ENCODE data around the gene ESPN.
"Not testable (repeated sequence)": the region's sequence is repeated elsewhere in the genome, so short reads cannot be mapped to it uniquely, and the experiment has no call there.

ESPN gene

GRCh38 chr1:6487804-6488484, 63.4 kb downstream of the ESPN start:
- Mint-ChIP-seq H3K27me3 (peaks cover 42% of the 10 kb centered on the region), H3K4me1 (peaks cover 32% of the 10 kb centered on the region), H3K36me3 (no peaks in the 10 kb centered on the region), H3K27ac (no peak overlapping the region), H3K9me3 (no peaks in the 10 kb centered on the region), H3K4me3 (no peak overlapping the region)
- ATAC-seq: no peak

- Mint-ChIP-seq H3K27me3 (peaks cover 39% of the 10 kb centered on the region), H3K4me1 (peaks cover 32% of the 10 kb centered on the region), H3K36me3 (no peaks in the 10 kb centered on the region), H3K27ac (no peak overlapping the region), H3K9me3 (no peaks in the 10 kb centered on the region), H3K4me3 (no peak overlapping the region)
- ATAC-seq: no peak
Observed at GRCh38 chr1:6488602-6489382, 64.2 kb downstream of the ESPN start.

GRCh38 chr1:6489383-6489765, 64.8 kb downstream of the ESPN start:
- Mint-ChIP-seq H3K27ac (no peak overlapping the region), H3K36me3 (no peaks in the 10 kb centered on the region), H3K9me3 (no peaks in the 10 kb centered on the region), H3K27me3 (peaks cover 33% of the 10 kb centered on the region), H3K4me3 (no peak overlapping the region), H3K4me1 (peaks cover 32% of the 10 kb centered on the region)
- no peak for ATAC-seq

- no peaks in the 10 kb centered on the region for H3K36me3 Mint-ChIP-seq
- no peaks in the 10 kb centered on the region for H3K9me3 Mint-ChIP-seq
- ATAC-seq: peak; percentile 77
- peak overlapping the region; percentile 0 for H3K27ac Mint-ChIP-seq
- H3K27me3 Mint-ChIP-seq: peaks cover 29% of the 10 kb centered on the region
- H3K4me1 Mint-ChIP-seq: peaks cover 32% of the 10 kb centered on the region
- peak overlapping the region; percentile 78 for H3K4me3 Mint-ChIP-seq
Observed at GRCh38 chr1:6489799-6490180, 65.2 kb downstream of the ESPN start.

- H3K4me3 Mint-ChIP-seq: peak overlapping the region; percentile 78
- H3K27ac Mint-ChIP-seq: peak overlapping the region; percentile 0
- H3K9me3 Mint-ChIP-seq: no peaks in the 10 kb centered on the region
- peak; percentile 68 for ATAC-seq
- peaks cover 24% of the 10 kb centered on the region for H3K27me3 Mint-ChIP-seq
- H3K4me1 Mint-ChIP-seq: peaks cover 32% of the 10 kb centered on the region
- H3K36me3 Mint-ChIP-seq: no peaks in the 10 kb centered on the region
Observed at GRCh38 chr1:6490181-6491080, 65.9 kb downstream of the ESPN start.

GRCh38 chr1:6491081-6491449, 66.5 kb downstream of the ESPN start:
- ATAC-seq: no peak
- H3K27ac Mint-ChIP-seq: peak overlapping the region; percentile 0
- H3K4me3 Mint-ChIP-seq: peak overlapping the region; percentile 78
- no peaks in the 10 kb centered on the region for H3K36me3 Mint-ChIP-seq
- peaks cover 24% of the 10 kb centered on the region for H3K27me3 Mint-ChIP-seq
- H3K9me3 Mint-ChIP-seq: no peaks in the 10 kb centered on the region
- H3K4me1 Mint-ChIP-seq: peaks cover 26% of the 10 kb centered on the region

- no peak for ATAC-seq
- H3K36me3 Mint-ChIP-seq: no peaks in the 10 kb centered on the region
- peaks cover 21% of the 10 kb centered on the region for H3K4me1 Mint-ChIP-seq
- no peaks in the 10 kb centered on the region for H3K9me3 Mint-ChIP-seq
- peaks cover 22% of the 10 kb centered on the region for H3K27me3 Mint-ChIP-seq
- H3K27ac Mint-ChIP-seq: peak within 1 kb of the TSS; percentile 0
- H3K4me3 Mint-ChIP-seq: peak within 1 kb of the TSS; percentile 78
Observed at GRCh38 chr1:6491480-6491962, 66.9 kb downstream of the ESPN start, which contains the start of gene PLEKHG5. Gene PLEKHG5 (minus strand): TSS chr1:6491667. CDS start chr1:6477571, 14,096 bp downstream.

- Mint-ChIP-seq H3K27ac (no peak overlapping the region), H3K4me1 (peaks cover 19% of the 10 kb centered on the region), H3K9me3 (no peaks in the 10 kb centered on the region), H3K27me3 (peaks cover 17% of the 10 kb centered on the region), H3K36me3 (no peaks in the 10 kb centered on the region), H3K4me3 (peak overlapping the region; percentile 78)
- ATAC-seq: no peak
Observed at GRCh38 chr1:6491966-6492365, 67.4 kb downstream of the ESPN start.

- not testable (repeated sequence) for H3K4me3 Mint-ChIP-seq, H3K9me3 Mint-ChIP-seq, H3K36me3 Mint-ChIP-seq, H3K27ac Mint-ChIP-seq, ATAC-seq
- Mint-ChIP-seq H3K4me1 (peaks cover 25% of the 10 kb centered on the region), H3K27me3 (peaks cover 22% of the 10 kb centered on the region)
Observed at GRCh38 chr1:6493834-6494223, 69.3 kb downstream of the ESPN start.

GRCh38 chr1:6494627-6495026, 70.1 kb downstream of the ESPN start:
- no peak overlapping the region for H3K4me3 Mint-ChIP-seq

GRCh38 chr1:6495041-6495441, 70.5 kb downstream of the ESPN start:
- no peak overlapping the region for H3K27ac Mint-ChIP-seq
- H3K36me3 Mint-ChIP-seq: no peaks in the 10 kb centered on the region
- ATAC-seq: no peak
- no peaks in the 10 kb centered on the region for H3K9me3 Mint-ChIP-seq
- H3K27me3 Mint-ChIP-seq: peaks cover 34% of the 10 kb centered on the region
- peaks cover 20% of the 10 kb centered on the region for H3K4me1 Mint-ChIP-seq
- no peak overlapping the region for H3K4me3 Mint-ChIP-seq

More at GRCh38 chr1:6494627-6495026, 70.1 kb downstream of the ESPN start:
- no peaks in the 10 kb centered on the region for H3K36me3 Mint-ChIP-seq
- no peaks in the 10 kb centered on the region for H3K9me3 Mint-ChIP-seq
- H3K27ac Mint-ChIP-seq: no peak overlapping the region
- peaks cover 24% of the 10 kb centered on the region for H3K4me1 Mint-ChIP-seq
- no peak for ATAC-seq
- H3K27me3 Mint-ChIP-seq: peaks cover 30% of the 10 kb centered on the region

- no peak for ATAC-seq
Observed at GRCh38 chr1:6495540-6496364, 71.2 kb downstream of the ESPN start.

GRCh38 chr1:6496365-6496721, 71.8 kb downstream of the ESPN start:
- peaks cover 13% of the 10 kb centered on the region for H3K4me1 Mint-ChIP-seq
- H3K9me3 Mint-ChIP-seq: no peaks in the 10 kb centered on the region
- no peak overlapping the region for H3K4me3 Mint-ChIP-seq
- ATAC-seq: no peak
- H3K27me3 Mint-ChIP-seq: peaks cover 47% of the 10 kb centered on the region
- no peak overlapping the region for H3K27ac Mint-ChIP-seq
- H3K36me3 Mint-ChIP-seq: no peaks in the 10 kb centered on the region

More at GRCh38 chr1:6495540-6496364, 71.2 kb downstream of the ESPN start:
- H3K27ac Mint-ChIP-seq: no peak overlapping the region
- no peaks in the 10 kb centered on the region for H3K36me3 Mint-ChIP-seq
- peaks cover 41% of the 10 kb centered on the region for H3K27me3 Mint-ChIP-seq
- H3K4me1 Mint-ChIP-seq: peaks cover 16% of the 10 kb centered on the region
- no peaks in the 10 kb centered on the region for H3K9me3 Mint-ChIP-seq
- H3K4me3 Mint-ChIP-seq: no peak overlapping the region

- Mint-ChIP-seq H3K4me1 (peaks cover 7% of the 10 kb centered on the region), H3K27ac (no peak overlapping the region), H3K36me3 (no peaks in the 10 kb centered on the region), H3K9me3 (no peaks in the 10 kb centered on the region), H3K27me3 (peaks cover 52% of the 10 kb centered on the region), H3K4me3 (peak overlapping the region; percentile 66)
- ATAC-seq: no peak
Observed at GRCh38 chr1:6496890-6497214, 72.3 kb downstream of the ESPN start.
